ENCODE data around the gene DTNA. TPM values are rescaled to one million over a fixed set of nuclear protein-coding genes. Genes with fewer than 3 reads are reported as not detected.

The DTNA gene
- total and polyA plus RNA-seq, 5 experiments from 2014 or later: not detected

DNA sequence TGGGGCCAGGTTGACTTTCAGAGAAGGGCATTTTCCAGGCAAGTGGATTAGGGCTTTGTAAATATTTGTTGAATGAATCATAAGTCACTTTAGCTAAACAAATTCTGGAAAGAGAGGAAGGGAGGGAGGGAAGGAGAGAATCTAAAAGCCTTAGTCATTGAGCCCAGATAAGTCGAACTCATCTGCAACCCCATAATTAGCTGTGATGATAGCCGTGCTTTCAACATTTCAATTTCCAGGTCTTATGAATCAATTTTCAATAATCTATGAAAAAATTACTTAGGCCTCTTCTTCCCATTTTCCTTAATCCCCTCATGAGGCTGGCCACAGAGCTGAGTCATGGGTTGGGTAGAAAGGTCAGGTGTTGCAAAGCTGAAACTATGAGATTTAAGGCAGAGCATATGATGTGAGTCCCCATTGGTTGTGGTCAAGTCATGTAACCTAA lies 219.3 kb downstream of the DTNA start:
- Mint-ChIP-seq H3K4me1 (no peaks in the 10 kb centered on the region), H3K27ac (no peak overlapping the region), H3K9me3 (no peaks in the 10 kb centered on the region), H3K4me3 (no peak overlapping the region), H3K36me3 (no peaks in the 10 kb centered on the region), H3K27me3 (peaks cover 0 to 9% (median 3%) of the 10 kb centered on the region in 5 donors)
- ATAC-seq (no peak), DNase-seq (no peak)
- POLR2A ChIA-PET: no interaction called here

DNA sequence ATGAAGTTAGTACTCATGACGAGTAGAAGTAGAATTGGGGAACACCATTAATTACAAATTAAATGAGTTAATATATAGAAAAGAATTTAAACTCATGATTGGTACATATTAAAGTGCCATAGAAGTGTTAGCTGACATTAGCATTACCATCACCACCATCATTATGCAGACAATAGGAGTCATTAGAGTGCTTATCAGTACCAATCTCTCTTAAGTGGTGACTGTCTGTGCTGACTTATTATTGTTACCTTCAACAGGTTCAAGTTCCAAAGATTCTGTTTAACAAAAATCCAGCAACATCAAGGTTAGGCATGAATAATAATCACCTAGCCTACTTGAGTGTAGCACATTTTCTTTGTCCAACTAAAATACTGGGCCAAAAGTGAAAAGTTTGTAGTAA lies 222.3 kb downstream of the DTNA start:
- ATAC-seq (no peak), DNase-seq (no peak)
- H3K9me3 Mint-ChIP-seq: no peaks in the 10 kb centered on the region
- no peak overlapping the region for H3K27ac Mint-ChIP-seq
- POLR2A ChIA-PET: no interaction called here
- peaks cover 0 to 9% (median under 1%) of the 10 kb centered on the region in 5 donors for H3K27me3 Mint-ChIP-seq
- H3K4me3 Mint-ChIP-seq: no peak overlapping the region
- no peaks in the 10 kb centered on the region for H3K36me3 Mint-ChIP-seq
- H3K4me1 Mint-ChIP-seq: no peaks in the 10 kb centered on the region

DNA sequence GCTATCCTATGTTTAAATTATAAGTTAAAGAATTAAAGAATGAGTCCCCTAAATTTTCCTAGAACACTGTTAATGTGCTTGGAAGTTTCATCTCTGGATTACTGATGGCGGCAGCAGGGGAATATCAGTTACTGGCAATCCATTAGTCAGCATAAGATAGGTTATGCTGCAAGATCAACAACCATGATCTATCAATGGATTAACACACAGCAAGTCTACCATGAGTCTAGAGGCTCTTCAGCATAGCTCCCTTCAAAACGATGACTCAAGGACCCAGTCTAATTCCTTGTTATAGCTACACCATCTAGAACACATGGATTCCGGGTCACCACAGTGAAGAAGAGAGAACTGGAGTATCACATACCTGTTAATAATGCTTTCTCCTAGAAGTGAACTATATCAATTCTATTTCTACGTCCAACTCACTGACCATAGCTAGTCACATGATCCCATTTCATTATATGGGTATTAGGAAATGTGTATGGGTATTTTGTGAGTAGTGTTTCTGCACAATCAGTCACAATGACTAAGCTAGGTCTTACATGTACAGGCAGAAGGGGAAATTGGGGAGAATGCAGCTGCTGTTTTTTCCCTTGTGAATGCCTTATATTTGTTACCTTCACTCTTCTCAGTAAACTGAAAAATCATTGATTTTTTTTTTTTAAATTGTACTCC lies 222.8 kb downstream of the DTNA start:
- DNase-seq (no peak), ATAC-seq (no peak)
- Mint-ChIP-seq H3K36me3 (no peaks in the 10 kb centered on the region), H3K9me3 (no peaks in the 10 kb centered on the region), H3K4me1 (no peaks in the 10 kb centered on the region), H3K27ac (no peak overlapping the region), H3K27me3 (peaks cover 0 to 9% (median 4%) of the 10 kb centered on the region in 5 donors), H3K4me3 (no peak overlapping the region)
- POLR2A ChIA-PET: no interaction called here

DNA sequence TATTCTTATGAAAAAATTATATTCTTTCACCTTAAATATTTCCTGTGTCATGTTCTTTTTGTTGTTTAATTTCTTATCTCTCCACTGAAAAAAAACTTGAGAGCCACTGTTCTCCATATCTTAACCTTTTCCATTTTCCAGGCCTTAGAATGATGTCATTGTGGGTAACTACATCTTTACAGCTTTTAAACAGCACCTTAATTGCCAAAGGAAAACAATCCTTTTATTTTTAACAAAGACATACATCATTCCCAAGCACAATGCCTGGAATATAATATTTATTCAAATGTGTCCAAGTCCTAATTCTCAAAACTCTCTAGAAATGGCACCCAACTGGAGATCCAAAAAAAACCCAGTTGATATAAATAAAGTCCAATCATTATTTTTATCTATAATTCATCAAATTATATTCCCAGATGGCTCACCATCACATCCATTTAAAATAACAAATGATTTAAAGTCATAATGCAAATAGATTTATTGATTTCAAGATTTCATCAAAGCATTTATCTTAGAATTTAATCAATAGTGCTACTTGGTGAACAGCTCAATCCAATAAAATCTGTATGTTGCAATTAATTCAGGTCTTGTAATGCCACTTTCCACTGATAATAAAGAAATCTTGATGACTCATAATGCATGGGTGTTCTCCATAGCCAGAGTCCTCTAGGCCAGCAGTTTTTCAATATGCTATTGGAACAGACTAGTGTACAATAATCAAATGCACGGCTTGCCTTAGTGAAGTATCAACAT lies 224.0 kb downstream of the DTNA start:
- H3K4me1 Mint-ChIP-seq: no peaks in the 10 kb centered on the region
- DNase-seq (no peak), ATAC-seq (no peak)
- POLR2A ChIA-PET: no interaction called here
- peaks cover 0 to 11% (median 4%) of the 10 kb centered on the region in 5 donors for H3K27me3 Mint-ChIP-seq
- no peaks in the 10 kb centered on the region for H3K9me3 Mint-ChIP-seq
- H3K36me3 Mint-ChIP-seq: no peaks in the 10 kb centered on the region
- H3K27ac Mint-ChIP-seq: no peak overlapping the region
- H3K4me3 Mint-ChIP-seq: no peak overlapping the region

DNA sequence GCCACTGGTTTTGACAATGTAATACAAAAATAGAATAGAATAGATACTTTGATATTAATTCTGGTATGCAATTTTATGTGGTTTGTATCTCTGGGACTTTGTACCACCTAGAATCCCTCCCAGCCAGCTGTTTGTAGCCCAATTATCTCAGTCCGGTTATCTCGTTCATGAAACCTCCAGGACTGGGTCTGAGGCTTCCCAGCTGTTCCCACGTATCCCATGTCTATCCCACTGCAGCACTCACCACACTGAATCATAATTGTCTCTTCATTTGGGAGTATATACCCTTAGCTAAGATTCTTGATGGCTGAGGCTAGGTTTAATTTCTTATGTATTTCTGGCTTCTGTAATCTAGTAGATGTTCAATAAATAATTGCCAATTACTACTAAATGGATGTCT lies 226.7 kb downstream of the DTNA start:
- Mint-ChIP-seq H3K27ac (no peak overlapping the region), H3K36me3 (no peaks in the 10 kb centered on the region), H3K4me3 (no peak overlapping the region), H3K4me1 (no peaks in the 10 kb centered on the region), H3K27me3 (peaks cover 3 to 14% (median 8%) of the 10 kb centered on the region in 5 donors), H3K9me3 (no peaks in the 10 kb centered on the region)
- no peak for DNase-seq
- ATAC-seq: no peak
- POLR2A ChIA-PET: no interaction called here

DNA sequence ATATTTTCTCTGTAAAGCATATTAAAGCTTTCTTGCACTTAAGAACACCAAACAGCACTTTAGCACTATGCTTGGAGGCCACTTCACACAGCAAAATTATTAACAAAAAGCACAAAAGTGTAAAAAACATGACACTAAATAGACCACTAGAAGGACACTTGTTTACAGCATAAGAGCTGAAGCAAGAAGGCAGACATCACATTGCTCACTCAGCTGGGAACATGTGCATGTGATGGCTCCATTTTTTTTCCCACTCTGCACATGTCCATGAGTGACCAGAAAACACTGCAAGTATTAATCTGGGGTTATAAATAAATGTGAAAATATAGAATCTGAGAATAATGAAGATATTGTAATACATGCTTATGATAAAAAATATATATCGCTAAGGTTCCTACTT lies 228.0 kb downstream of the DTNA start:
- H3K4me3 Mint-ChIP-seq: no peak overlapping the region
- no peaks in the 10 kb centered on the region for H3K9me3 Mint-ChIP-seq
- no peak for DNase-seq
- H3K27ac Mint-ChIP-seq: no peak overlapping the region
- no peaks in the 10 kb centered on the region for H3K4me1 Mint-ChIP-seq
- H3K27me3 Mint-ChIP-seq: peaks cover 3 to 19% (median 9%) of the 10 kb centered on the region in 5 donors
- no peaks in the 10 kb centered on the region for H3K36me3 Mint-ChIP-seq
- POLR2A ChIA-PET: no interaction called here
- no peak for ATAC-seq
